IPS-11a (cell line): ENCODE data around the gene DOLPP1.
"Not testable (repeated sequence)": the region's sequence is repeated elsewhere in the genome, so short reads cannot be mapped to it uniquely, and the experiment has no call there.

Experiments
- H3K4me3 ChIP-seq: one replicate; pipeline ENCODE4 v1.5.1; 2013; ENCODE audit warnings: low read depth, low read length, control low read depth

The DOLPP1 gene

GRCh38 chr9:129109952-129110739 lies 29.2 kb downstream of the DOLPP1 start:
- H3K4me3 ChIP-seq, result peak overlapping the region; percentile 57

- H3K4me3 ChIP-seq, result peak within 1 kb of the TSS; percentile 83
Measured at GRCh38 chr9:129110740-129111527, 30.0 kb downstream of the DOLPP1 start, which contains the start of the genes CRAT and PTPA. Gene CRAT, minus strand, starts transcription at chr9:129110793. Its CDS starts 284 bp downstream, at chr9:129110509. Gene PTPA, plus strand, starts transcription at chr9:129111415. Its CDS starts 186 bp downstream, at chr9:129111601.

- H3K4me3 ChIP-seq, result peak overlapping the region; percentile 83
Measured at GRCh38 chr9:129111528-129112151, 30.7 kb downstream of the DOLPP1 start.

DNA sequence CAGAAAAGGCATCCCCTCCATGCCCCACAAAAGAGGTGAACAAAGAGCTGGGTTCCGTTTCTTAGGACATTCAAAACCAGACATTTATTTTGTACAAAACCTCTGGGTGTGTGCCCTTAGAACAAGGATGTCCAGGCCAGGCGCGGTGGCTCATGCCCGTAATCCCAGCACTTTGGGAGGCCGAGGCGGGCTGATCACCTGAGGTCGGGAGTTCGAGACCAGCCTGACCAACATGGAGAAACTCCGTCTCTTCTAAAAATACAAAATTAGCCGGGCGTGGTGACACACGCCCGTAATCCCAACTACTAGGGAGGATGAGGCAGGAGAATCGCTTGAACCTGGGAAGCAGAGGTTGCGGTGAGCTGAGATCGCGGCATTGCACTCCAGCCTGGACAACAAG lies 31.6 kb downstream of the DOLPP1 start:
- peak overlapping the region; percentile 83 for H3K4me3 ChIP-seq

GRCh38 chr9:129113645-129114304 lies 32.9 kb downstream of the DOLPP1 start:
- no peak overlapping the region for H3K4me3 ChIP-seq

DNA sequence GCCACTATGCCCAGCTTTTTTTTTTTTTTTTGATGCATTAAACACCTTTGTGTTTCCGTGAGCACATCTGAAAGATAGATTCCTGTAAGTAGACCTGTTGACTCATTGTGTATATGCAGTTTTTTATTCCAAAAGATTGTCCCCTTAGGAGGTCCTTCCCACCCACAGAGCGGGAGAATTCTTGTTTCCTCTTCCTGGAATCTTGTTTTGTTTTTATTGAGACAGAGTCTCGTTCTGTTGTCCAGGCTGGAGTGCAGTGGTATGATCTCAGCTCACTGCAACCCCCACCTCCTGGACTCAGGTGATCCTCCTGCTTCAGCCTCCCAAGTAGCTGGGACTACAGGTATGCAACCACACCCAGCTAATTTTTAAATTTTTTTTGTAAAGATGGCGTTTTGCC lies 37.9 kb downstream of the DOLPP1 start:
- H3K4me3 ChIP-seq, result no peak overlapping the region

DNA sequence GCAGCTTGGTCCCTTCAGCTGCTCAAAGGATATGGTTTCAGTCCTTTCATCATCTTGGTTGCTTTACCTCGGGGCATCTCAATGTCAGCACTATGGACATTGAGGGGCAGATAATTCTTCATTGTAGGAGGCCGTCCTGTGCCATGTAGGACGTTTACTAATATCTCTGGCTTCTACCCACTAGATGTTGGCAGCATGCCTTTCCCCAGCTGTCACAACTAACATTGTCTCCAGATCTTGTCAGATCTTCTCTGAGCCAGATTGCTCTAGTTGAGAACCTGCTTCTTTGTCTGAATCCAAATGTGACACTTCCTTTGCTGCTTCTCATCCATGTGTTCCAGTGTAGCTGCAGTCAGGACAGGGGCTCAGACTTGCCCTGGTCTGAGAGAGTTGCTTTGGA lies 40.6 kb downstream of the DOLPP1 start:
- H3K4me3 ChIP-seq, result no peak overlapping the region

DNA sequence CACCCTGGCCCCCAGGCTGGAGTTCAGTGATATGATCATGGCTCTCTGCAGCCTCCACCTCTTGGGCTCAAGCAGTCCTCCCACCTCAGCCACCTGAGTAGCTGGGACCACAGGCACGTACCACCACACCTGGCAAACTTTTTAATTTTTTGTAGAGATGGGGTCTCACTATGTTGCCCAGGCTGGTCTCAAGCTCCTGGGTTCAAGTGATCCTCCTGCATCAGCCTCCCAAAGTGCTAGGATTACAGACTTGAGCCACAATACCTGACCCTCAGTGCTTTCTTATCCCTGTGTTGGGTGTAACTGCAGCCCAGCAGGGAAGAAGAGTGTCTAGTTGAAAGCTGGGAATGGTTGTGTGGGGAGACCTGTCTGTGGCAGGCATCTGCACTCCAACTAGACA lies 41.2 kb downstream of the DOLPP1 start:
- H3K4me3 ChIP-seq, result no peak overlapping the region

GRCh38 chr9:129122976-129123375 lies 42.1 kb downstream of the DOLPP1 start:
- H3K4me3 ChIP-seq, result not testable (repeated sequence)

DNA sequence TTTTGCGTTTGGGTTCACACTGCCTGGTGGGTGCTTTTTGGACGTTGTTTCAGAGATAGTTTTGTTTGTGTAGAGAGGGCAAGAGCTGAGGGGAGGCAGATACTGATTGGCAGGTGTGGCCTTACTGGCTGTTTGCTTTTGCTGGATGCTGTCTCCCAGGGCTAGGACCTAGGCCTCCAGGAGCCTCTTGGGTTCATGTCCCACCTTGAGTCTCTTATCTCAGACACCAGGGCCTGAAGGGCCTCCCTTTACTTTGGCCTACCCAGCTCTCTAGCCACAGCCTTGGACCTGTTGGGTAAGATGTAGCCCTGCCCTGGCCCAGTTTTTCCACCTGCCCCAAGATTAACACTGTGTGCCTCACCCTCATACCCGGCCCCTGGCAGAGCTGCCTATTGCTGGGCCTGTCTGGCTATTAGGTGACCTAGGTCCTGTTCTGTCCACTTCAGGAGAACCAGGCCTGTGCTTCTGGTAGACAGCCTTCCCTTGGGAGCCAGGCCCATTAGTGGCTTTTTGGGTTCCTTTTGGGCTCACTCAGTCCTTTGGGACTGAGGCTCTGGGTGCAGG lies 43.7 kb downstream of the DOLPP1 start:
- H3K4me3 ChIP-seq, result no peak overlapping the region

- no peak overlapping the region for H3K4me3 ChIP-seq
Measured at GRCh38 chr9:129125478-129125877, 44.6 kb downstream of the DOLPP1 start.

DNA sequence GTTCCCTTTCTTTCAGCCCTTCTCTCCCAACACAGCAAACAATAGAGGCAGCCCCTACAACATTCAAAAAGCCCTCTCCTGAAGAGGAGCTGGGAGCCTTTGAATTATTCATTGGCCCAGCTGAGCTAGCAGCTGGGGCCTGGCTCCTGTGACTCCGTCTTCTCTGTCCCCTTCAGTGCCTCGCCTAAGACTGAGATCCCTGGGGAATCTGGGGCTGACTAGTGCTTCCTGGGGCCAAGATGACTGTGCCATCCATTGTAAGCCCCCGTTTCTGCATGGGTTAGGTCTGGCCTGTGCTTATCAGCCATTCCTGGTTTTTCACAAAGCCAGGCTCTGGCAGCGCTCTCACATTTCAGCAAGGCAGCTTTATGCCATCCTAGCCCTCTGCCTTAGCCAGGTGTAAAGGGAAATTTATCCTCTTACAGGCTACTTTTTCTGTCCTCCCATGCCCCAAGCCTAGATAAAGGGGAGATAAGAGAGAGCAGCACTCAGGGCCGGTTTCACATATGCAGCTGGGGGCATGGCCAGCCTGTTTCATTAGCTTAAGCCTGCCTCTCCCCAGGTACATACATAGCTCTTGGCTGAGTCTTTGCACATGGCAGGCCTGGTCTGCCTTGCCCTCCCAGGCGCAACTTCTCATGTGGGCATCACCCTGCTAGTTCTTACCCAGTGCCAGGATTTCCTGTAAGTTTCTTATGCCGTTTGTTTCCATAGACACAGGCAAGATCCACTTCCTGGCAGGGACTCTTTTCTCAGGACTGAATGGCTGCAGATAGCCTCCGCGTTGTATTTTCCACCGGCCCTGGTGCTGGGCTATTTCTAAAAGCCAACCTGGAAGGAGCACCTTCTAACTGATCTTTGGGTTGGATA lies 46.1 kb downstream of the DOLPP1 start:
- H3K4me3 ChIP-seq, result no peak overlapping the region

DNA sequence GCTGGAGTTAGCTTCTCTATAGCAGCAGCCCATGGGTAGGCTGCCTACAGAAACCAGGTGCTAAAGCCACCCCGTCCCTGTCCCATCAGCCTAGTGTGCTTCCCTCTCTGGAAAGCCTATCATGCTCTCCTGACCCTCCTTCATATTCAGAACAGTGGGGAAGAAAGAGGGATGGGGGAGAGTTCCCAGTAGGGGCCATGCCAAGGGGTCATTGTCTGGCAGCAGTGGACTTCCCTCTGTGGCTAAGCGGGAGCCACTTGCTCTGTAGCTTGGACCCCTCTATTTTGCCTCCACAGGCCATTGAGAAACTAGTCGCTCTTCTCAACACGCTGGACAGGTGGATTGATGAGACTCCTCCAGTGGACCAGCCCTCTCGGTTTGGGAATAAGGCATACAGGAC lies 47.8 kb downstream of the DOLPP1 start:
- no peak overlapping the region for H3K4me3 ChIP-seq

DNA sequence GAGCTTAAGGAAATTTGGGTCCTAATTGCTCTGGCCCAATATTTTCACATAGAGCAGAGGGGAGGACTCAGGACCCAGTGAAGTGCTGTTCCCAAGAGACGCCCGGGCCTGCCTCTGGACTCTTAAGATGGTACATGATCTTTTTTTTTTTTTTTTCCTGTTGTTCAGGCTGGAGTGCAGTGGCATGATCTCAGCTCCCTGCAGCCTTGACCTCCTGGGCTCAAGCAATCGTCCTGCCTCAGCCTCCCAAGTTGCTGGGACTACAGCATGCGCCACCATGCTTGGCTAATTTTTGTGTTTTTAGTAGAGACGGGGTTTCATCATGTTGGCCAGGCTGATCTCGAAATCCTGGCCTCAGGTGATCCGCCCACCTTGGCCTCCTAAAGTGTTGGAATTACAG lies 49.4 kb downstream of the DOLPP1 start:
- H3K4me3 ChIP-seq, result not testable (repeated sequence)

DNA sequence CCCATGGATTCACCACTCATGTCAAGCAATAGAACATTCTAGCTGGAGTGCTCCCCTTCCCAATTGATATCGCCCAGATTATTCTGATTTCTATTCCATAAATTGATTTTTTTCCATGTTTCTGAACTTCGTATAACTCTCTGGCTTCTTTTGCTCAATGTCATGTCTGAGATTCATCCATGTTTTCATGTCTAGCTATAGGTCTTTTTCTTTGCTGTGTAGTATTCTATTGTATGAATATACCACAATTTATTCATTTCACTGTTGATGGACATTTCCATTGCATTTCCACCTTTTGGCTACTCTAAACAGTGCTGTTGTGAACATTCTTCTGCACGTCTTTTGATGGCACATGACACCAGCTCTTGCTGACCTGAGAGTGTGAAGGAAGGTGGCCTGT lies 49.9 kb downstream of the DOLPP1 start:
- H3K4me3 ChIP-seq, result no peak overlapping the region

DNA sequence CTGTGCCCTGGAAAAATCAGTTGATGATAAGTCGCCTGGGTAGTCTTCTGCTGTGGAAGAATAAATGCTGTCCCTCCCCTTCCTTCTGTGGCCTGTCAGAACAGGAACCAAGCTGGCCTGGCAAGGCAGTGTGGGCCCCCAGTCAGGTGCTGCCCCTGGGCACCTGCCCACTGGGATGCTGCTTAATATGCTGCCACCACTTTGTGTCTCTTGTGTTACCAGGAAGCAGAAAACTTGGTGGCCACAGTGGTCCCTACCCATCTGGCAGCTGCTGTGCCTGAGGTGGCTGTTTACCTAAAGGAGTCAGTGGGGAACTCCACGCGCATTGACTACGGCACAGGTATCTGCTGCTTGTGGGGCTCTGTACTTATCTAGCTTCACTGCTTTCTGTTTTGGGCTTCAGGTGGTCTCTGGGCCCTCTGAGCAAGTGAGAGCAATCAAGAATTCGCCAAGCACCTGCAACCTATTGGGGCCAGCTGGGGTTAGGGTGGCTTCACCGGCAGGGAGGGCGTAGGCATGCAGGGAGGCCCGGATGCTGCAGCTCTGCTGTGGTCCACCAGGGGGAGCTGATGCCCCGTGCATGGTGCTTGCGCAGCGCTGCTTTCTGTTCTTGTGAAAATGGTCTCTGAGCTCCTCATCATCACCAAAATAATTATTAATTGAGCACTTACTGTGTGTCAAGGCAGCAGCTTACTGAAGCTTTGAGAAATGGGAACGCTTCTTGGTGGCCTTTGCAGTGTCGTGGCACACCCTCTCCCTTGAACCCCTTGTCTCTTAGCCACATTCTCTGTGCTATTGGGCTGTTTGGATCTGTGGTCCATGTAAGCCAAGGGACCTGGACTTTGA lies 50.6 kb downstream of the DOLPP1 start:
- no peak overlapping the region for H3K4me3 ChIP-seq

GRCh38 chr9:129133082-129133481 lies 52.2 kb downstream of the DOLPP1 start:
- H3K4me3 ChIP-seq, result no peak overlapping the region

DNA sequence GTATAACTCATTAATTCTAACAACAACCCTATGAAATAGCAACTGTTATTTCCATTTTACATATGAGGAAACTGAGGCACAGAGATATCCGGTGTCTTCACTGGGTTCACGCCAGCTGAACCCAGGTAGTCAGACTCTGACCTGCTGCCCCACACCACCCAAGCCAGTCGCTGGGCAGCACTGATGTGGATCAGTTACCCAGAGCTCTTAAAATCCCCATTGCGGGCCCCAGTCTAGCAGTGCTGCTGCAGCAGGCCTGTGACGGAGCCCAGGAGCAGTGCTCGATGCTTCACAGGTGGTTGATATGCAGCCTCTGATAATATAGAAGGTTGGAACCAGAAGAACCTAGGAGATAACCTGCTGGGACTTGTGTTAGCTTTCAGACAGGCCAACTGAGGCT lies 54.6 kb downstream of the DOLPP1 start:
- no peak overlapping the region for H3K4me3 ChIP-seq
